ENCODE measurements around the gene COG5. TPM values are rescaled to one million over a fixed set of nuclear protein-coding genes. Genes with fewer than 3 reads are reported as not detected.

COG5 gene
- total and polyA plus RNA-seq, 2 of the 8 experiments (the other 6 are each of a cell fraction or from before 2014, with no cell fraction given) = 10.5 to 28.1 TPM

DNA sequence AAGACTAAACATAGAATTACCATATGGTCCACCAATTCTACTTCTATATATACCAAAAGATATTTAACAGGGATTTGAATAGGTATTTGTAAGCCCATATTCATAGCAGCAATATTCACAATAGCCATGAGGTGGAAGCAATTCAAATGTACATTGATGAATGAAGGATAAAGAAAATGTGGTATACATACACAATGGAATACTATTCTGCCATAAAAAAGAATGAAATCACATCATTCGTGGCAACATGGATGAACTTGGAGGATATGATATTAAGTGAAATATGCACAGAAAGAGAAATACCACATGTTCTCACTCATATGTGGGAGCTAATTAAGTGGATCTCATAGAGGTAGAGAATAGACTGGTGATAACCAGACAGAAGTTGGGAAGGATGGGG, 128.0 kb downstream of the COG5 start (continued):
- TF ChIP-seq, protein P1, sequence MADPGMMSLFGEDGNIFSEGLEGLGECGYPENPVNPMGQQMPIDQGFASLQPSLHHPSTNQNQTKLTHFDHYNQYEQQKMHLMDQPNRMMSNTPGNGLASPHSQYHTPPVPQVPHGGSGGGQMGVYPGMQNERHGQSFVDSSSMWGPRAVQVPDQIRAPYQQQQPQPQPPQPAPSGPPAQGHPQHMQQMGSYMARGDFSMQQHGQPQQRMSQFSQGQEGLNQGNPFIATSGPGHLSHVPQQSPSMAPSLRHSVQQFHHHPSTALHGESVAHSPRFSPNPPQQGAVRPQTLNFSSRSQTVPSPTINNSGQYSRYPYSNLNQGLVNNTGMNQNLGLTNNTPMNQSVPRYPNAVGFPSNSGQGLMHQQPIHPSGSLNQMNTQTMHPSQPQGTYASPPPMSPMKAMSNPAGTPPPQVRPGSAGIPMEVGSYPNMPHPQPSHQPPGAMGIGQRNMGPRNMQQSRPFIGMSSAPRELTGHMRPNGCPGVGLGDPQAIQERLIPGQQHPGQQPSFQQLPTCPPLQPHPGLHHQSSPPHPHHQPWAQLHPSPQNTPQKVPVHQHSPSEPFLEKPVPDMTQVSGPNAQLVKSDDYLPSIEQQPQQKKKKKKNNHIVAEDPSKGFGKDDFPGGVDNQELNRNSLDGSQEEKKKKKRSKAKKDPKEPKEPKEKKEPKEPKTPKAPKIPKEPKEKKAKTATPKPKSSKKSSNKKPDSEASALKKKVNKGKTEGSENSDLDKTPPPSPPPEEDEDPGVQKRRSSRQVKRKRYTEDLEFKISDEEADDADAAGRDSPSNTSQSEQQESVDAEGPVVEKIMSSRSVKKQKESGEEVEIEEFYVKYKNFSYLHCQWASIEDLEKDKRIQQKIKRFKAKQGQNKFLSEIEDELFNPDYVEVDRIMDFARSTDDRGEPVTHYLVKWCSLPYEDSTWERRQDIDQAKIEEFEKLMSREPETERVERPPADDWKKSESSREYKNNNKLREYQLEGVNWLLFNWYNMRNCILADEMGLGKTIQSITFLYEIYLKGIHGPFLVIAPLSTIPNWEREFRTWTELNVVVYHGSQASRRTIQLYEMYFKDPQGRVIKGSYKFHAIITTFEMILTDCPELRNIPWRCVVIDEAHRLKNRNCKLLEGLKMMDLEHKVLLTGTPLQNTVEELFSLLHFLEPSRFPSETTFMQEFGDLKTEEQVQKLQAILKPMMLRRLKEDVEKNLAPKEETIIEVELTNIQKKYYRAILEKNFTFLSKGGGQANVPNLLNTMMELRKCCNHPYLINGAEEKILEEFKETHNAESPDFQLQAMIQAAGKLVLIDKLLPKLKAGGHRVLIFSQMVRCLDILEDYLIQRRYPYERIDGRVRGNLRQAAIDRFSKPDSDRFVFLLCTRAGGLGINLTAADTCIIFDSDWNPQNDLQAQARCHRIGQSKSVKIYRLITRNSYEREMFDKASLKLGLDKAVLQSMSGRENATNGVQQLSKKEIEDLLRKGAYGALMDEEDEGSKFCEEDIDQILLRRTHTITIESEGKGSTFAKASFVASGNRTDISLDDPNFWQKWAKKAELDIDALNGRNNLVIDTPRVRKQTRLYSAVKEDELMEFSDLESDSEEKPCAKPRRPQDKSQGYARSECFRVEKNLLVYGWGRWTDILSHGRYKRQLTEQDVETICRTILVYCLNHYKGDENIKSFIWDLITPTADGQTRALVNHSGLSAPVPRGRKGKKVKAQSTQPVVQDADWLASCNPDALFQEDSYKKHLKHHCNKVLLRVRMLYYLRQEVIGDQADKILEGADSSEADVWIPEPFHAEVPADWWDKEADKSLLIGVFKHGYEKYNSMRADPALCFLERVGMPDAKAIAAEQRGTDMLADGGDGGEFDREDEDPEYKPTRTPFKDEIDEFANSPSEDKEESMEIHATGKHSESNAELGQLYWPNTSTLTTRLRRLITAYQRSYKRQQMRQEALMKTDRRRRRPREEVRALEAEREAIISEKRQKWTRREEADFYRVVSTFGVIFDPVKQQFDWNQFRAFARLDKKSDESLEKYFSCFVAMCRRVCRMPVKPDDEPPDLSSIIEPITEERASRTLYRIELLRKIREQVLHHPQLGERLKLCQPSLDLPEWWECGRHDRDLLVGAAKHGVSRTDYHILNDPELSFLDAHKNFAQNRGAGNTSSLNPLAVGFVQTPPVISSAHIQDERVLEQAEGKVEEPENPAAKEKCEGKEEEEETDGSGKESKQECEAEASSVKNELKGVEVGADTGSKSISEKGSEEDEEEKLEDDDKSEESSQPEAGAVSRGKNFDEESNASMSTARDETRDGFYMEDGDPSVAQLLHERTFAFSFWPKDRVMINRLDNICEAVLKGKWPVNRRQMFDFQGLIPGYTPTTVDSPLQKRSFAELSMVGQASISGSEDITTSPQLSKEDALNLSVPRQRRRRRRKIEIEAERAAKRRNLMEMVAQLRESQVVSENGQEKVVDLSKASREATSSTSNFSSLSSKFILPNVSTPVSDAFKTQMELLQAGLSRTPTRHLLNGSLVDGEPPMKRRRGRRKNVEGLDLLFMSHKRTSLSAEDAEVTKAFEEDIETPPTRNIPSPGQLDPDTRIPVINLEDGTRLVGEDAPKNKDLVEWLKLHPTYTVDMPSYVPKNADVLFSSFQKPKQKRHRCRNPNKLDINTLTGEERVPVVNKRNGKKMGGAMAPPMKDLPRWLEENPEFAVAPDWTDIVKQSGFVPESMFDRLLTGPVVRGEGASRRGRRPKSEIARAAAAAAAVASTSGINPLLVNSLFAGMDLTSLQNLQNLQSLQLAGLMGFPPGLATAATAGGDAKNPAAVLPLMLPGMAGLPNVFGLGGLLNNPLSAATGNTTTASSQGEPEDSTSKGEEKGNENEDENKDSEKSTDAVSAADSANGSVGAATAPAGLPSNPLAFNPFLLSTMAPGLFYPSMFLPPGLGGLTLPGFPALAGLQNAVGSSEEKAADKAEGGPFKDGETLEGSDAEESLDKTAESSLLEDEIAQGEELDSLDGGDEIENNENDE (IDR thresholded peaks at IDR 0.05; ENCODE audit: insufficient replicate concordance, low read length) = no peak
- TF ChIP-seq PHF8 (conservative IDR thresholded peaks at IDR 0.05; ENCODE audit: low read depth, low read length) (no peak), RFX5 (IDR thresholded peaks at IDR 0.05; ENCODE audit: borderline replicate concordance, low read depth, low read length) (no peak), NANOG (IDR thresholded peaks at IDR 0.05; ENCODE audit: insufficient read depth, low read depth, low read length, poor library complexity, severe bottlenecking) (no peak), CTBP2 (IDR thresholded peaks at IDR 0.05; ENCODE audit: borderline replicate concordance, insufficient read depth, insufficient read length, low read length) (no peak)
- TF ChIP-seq, protein P2, sequence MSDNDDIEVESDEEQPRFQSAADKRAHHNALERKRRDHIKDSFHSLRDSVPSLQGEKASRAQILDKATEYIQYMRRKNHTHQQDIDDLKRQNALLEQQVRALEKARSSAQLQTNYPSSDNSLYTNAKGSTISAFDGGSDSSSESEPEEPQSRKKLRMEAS (IDR thresholded peaks at IDR 0.05) = no peak
